Measurements from ENCODE around the gene SLC11A1. TPM values are rescaled to one million over a fixed set of nuclear protein-coding genes. Genes with fewer than 3 reads are reported as not detected.

Gene SLC11A1
- total RNA-seq, 4 donors from 2014 or later = 5.9 to 23.0 (median 9.5) TPM

GRCh38 chr2:218397463-218397819, 15.4 kb downstream of the SLC11A1 start:
- H3K4me1 ChIP-seq = peaks cover 5 to 52% (median 16%) of the 10 kb centered on the region in 3 donors

DNA sequence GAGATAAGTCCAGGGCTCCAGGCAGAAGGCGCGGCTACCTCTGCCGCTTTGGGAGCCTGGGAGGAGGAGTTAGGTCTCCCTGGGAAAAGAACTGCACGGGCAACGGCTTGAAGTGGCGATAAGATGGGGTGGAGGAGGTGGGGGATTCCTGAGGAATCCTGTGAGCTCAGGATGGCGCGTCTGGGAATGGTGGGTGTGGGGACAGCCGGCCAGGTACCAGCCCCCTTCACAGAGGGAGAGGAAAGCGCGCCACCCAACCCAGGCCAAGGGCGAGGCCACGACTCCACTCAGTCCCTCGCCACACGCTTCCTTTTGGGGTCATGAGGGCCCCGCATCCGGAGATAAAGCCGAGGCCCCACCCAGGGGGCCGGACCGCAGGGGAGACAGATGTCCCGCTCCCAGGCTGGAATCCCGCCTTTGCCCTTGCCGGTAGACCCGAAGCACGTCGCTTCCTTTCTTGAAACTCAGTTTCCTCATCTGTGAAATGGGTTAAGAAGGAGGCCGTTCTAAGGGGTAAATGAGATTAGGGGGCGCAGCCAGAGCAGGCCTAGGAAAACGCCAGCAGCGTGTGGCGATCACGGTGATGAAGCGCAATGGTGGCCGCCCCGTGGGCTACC, 15.9 kb downstream of the SLC11A1 start:
- 0% methylated on average over 10 of the region's 35 CpGs; no CpG with 5 or more reads in 1 of the 2 donors for WGBS, 2 donors (ENCODE audit: low coverage in 1 of 2)
- H3K9me3 ChIP-seq = no peaks in the 10 kb centered on the region
- TF ChIP-seq, protein P1, sequence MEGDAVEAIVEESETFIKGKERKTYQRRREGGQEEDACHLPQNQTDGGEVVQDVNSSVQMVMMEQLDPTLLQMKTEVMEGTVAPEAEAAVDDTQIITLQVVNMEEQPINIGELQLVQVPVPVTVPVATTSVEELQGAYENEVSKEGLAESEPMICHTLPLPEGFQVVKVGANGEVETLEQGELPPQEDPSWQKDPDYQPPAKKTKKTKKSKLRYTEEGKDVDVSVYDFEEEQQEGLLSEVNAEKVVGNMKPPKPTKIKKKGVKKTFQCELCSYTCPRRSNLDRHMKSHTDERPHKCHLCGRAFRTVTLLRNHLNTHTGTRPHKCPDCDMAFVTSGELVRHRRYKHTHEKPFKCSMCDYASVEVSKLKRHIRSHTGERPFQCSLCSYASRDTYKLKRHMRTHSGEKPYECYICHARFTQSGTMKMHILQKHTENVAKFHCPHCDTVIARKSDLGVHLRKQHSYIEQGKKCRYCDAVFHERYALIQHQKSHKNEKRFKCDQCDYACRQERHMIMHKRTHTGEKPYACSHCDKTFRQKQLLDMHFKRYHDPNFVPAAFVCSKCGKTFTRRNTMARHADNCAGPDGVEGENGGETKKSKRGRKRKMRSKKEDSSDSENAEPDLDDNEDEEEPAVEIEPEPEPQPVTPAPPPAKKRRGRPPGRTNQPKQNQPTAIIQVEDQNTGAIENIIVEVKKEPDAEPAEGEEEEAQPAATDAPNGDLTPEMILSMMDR (IDR thresholded peaks at IDR 0.05) = no peak
- TF ChIP-seq POLR2A (IDR thresholded peaks at IDR 0.05) = peak; percentile 26 to 42
- no peak for TF ChIP-seq EP300 (IDR thresholded peaks at IDR 0.05)
- TF ChIP-seq POLR2AphosphoS5 (IDR thresholded peaks at IDR 0.05) = peak; percentile 47
- no peak for ATAC-seq
- H3K27ac ChIP-seq = peak overlapping the region; percentile 95 to 100 (median 98)
- no peaks in the 10 kb centered on the region for H3K27me3 ChIP-seq
- peaks cover 0 to 20% of the 10 kb centered on the region in 2 donors for H3K36me3 ChIP-seq
- H3K4me3 ChIP-seq = peak overlapping the region; percentile 76 to 85
- H3K4me1 ChIP-seq = peaks cover 5 to 57% (median 21%) of the 10 kb centered on the region in 3 donors

More at GRCh38 chr2:218397463-218397819, 15.4 kb downstream of the SLC11A1 start:
- H3K27me3 ChIP-seq = no peaks in the 10 kb centered on the region
- no peak for TF ChIP-seq POLR2AphosphoS5 (IDR thresholded peaks at IDR 0.05)
- no peak for TF ChIP-seq POLR2A (IDR thresholded peaks at IDR 0.05)
- TF ChIP-seq, protein P1 (IDR thresholded peaks at IDR 0.05) = no peak
- H3K36me3 ChIP-seq = peaks cover 0 to 16% of the 10 kb centered on the region in 2 donors
- peak overlapping the region; percentile 95 to 100 (median 98) for H3K27ac ChIP-seq
- peak overlapping the region; percentile 76 to 85 for H3K4me3 ChIP-seq
- WGBS, 2 donors (ENCODE audit: low coverage in 1 of 2) = 6% methylated on average over 5 of the region's 12 CpGs; no CpG with 5 or more reads in 1 of the 2 donors
- no peaks in the 10 kb centered on the region for H3K9me3 ChIP-seq
- ATAC-seq = no peak

DNA sequence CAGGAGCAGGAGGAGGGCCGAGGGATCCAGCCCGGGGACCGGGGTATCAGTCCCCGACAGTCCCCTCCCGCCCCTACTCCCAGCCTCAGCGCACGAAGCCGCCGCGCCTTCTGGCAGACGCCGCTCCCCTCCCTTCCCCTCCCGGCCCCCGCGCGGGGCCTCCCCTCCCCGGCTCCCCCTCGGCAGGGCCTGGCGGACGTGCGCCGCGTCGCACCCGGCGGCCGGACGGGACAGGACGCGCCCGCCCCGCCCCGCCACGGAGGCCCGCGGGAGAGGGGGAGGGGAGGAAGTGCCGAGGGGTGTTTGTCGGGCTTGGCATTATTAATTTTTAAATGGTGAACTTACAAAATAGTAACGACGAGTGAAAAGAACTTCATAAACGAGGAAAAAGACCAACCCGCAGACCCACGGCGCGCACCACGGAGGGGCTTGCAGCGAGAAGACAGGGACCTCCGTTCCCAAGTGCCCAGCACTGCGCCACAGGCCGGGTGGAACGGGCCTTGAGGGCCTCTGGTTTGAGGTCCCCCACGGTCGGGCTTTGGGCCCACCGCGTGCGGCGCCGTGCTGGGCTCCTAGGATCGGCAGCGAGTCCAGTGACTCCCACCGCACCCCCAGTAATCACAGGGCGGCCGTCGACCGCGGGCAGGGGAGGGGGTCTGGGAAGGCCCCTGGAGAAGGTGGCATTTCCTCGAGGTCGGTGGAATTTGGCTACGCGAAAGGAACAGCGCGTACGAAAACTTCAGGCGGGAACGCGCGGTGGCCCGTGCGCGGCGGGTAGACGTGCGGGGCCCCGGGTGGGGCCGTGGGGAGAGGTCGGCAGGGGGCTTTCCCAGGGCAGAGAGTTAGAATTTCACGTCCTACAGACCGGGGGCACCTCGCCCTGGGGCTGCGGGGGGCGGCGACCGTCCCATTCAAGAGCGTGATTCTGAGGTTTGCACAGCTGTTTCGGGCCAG, 16.6 kb downstream of the SLC11A1 start:
- H3K27ac ChIP-seq = peak overlapping the region; percentile 95 to 100 (median 98)
- peaks cover 5 to 65% (median 21%) of the 10 kb centered on the region in 3 donors for H3K4me1 ChIP-seq
- ATAC-seq = peak; percentile 56
- H3K9me3 ChIP-seq = no peaks in the 10 kb centered on the region
- peaks cover 0 to 28% of the 10 kb centered on the region in 2 donors for H3K36me3 ChIP-seq
- WGBS, 2 donors (ENCODE audit: low coverage in 1 of 2) = 0% methylated on average over 7 to 8 of the region's 95 CpGs
- peak in 1 of 2 donors; percentile 66 for TF ChIP-seq POLR2A (IDR thresholded peaks at IDR 0.05)
- peak; percentile 1 for TF ChIP-seq POLR2AphosphoS5 (IDR thresholded peaks at IDR 0.05)
- no peak for TF ChIP-seq EP300 (IDR thresholded peaks at IDR 0.05)
- TF ChIP-seq, protein P1 (IDR thresholded peaks at IDR 0.05) = peak in 3 of 4 experiments; percentile 22 to 37 (median 35)
- H3K4me3 ChIP-seq = peak overlapping the region; percentile 76 to 85
- no peaks in the 10 kb centered on the region for H3K27me3 ChIP-seq

GRCh38 chr2:218399391-218400166, 17.5 kb downstream of the SLC11A1 start, which contains the start of gene CTDSP1:
Gene CTDSP1, plus strand, starts transcription at chr2:218399868. Its CDS starts 223 bp downstream, at chr2:218400091.
- H3K36me3 ChIP-seq = peaks cover 0 to 37% of the 10 kb centered on the region in 2 donors
- no peaks in the 10 kb centered on the region for H3K27me3 ChIP-seq
- peak within 1 kb of the TSS; percentile 76 to 85 for H3K4me3 ChIP-seq
- peaks cover 5 to 74% (median 23%) of the 10 kb centered on the region in 3 donors for H3K4me1 ChIP-seq
- H3K27ac ChIP-seq = peak within 1 kb of the TSS; percentile 95 to 100 (median 98)
- no peaks in the 10 kb centered on the region for H3K9me3 ChIP-seq
- TF ChIP-seq EP300 (IDR thresholded peaks at IDR 0.05) = no peak
- TF ChIP-seq, protein P1 (IDR thresholded peaks at IDR 0.05) = peak in 3 of 4 experiments; percentile 14 to 33 (median 23)
- peak; percentile 81 to 84 for TF ChIP-seq POLR2A (IDR thresholded peaks at IDR 0.05)
- peak; percentile 80 for TF ChIP-seq POLR2AphosphoS5 (IDR thresholded peaks at IDR 0.05)
- ATAC-seq = peak; percentile 80
- no CpG with 5 or more reads among the region's 78 CpGs for WGBS, 2 donors (ENCODE audit: low coverage in 1 of 2)
